ENCODE data around the gene LTBP3.

- TF ChIP-seq CTCF (IDR thresholded peaks at IDR 0.05; ENCODE audit: insufficient read depth, low read length, poor library complexity, severe bottlenecking) = no peak
- no peak for TF ChIP-seq EZH2phosphoT487 (conservative IDR thresholded peaks at IDR 0.05; ENCODE audit: low read length)
Measured at GRCh38 chr11:65537620-65538231, 20.4 kb downstream of the LTBP3 start.
